Measurements from ENCODE around the gene FAM53A. TPM values are rescaled to one million over a fixed set of nuclear protein-coding genes. Genes with fewer than 3 reads are reported as not detected.

Gene FAM53A
- total RNA-seq, 3 donors from 2014 or later = 1.3 to 4.0 (median 1.6) TPM

- DNase-seq = no peak
- ATAC-seq = no peak
- Mint-ChIP-seq H3K36me3 (ENCODE audit: insufficient read depth) (no peaks in the 10 kb centered on the region), H3K4me3 (no peak overlapping the region), H3K27me3 (ENCODE audit: low read depth) (peaks cover 3% of the 10 kb centered on the region), H3K4me1 (ENCODE audit: low read depth) (no peaks in the 10 kb centered on the region), H3K9me3 (no peaks in the 10 kb centered on the region)
These were observed 46.4 kb downstream of the FAM53A start for GRCh38 chr4:1637580-1638271.

DNA sequence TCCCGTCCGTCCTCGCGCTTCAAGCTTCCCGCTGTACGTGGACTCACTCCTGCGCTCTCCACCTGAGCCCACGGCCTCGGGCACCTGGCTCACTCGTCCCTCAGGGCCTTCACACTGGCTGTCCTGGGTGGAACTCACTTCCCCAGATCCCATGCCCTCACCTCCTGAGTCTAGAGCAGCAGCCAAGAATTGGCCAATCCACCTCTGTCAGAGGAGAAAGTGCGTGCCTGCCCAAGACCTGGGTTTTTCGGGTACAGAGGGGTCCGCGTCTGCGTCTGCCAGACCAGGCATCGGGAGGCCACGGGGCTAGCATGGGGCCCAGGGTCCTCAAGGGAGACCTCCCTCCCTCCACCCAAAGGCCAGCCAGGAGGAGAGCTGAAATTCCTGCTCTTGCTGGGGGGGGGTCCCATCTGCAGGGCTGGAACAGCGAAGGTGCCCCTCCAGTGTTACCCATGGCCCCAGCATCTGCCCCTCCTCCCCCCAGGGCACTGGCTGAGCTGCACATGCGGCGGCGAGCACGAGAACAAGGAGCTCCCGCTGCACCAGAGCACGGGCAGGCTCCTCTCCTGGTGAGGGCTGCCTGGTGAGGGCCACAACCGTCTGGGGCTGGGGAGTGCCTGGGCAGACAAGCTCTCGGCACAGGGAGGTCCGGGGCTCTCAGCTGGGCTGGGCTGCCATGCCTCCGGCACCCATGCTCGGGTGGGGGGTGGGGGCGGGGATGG, 47.5 kb downstream of the FAM53A start:
- Mint-ChIP-seq H3K4me3 (no peak overlapping the region), H3K9me3 (no peaks in the 10 kb centered on the region), H3K4me1 (ENCODE audit: low read depth) (no peaks in the 10 kb centered on the region), H3K27me3 (ENCODE audit: low read depth) (peaks cover 3% of the 10 kb centered on the region), H3K36me3 (ENCODE audit: insufficient read depth) (no peaks in the 10 kb centered on the region)
- DNase-seq = no peak
- no peak for ATAC-seq

DNA sequence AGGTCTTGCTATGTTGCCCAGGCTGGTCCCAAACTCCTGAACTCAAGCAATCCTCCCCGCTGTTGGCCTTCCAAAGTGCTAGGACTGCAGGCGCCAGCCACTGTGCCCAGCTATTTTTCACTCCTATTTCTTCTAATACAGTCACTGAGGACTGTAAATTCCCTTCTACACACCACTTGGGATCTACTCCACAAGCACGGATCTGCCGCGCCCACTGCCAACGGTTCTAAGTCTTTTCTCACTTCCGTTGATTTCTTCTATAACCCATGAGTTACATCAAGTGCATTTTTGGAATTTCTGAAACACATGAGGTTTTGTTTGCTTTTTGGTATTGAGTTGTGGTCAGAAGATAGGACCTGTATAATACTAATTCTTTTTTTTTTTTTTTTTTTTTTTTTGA, 48.6 kb downstream of the FAM53A start:
- H3K27me3 Mint-ChIP-seq (ENCODE audit: low read depth) = peaks cover 3% of the 10 kb centered on the region
- no peak for DNase-seq
- no peak for ATAC-seq
- no peak overlapping the region for H3K4me3 Mint-ChIP-seq
- no peaks in the 10 kb centered on the region for H3K9me3 Mint-ChIP-seq
- H3K4me1 Mint-ChIP-seq (ENCODE audit: low read depth) = no peaks in the 10 kb centered on the region
- H3K36me3 Mint-ChIP-seq (ENCODE audit: insufficient read depth) = no peaks in the 10 kb centered on the region

DNA sequence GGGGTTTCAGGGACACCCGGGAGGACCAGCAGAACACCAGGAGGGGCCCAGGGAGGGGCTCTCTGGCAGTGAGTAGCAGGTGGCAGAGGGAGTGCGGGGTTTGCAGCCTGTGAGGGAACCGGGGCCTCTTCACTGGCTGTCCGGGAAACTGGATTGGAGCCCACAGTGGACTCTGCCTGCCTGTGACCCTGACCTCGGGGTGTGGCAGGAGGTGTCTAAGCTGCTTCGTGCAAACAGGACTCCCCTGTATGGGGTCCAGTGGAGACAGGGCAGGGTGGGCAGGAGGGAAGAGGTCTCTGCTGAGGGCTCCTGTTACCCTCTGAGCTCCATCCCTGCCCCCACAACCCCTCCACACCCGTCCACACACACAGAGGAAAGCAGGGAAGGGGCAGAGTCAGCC, 50.1 kb downstream of the FAM53A start:
- no peak for DNase-seq
- H3K27me3 Mint-ChIP-seq (ENCODE audit: low read depth) = peaks cover 3% of the 10 kb centered on the region
- no peak overlapping the region for H3K4me3 Mint-ChIP-seq
- no peak for ATAC-seq
- H3K4me1 Mint-ChIP-seq (ENCODE audit: low read depth) = no peaks in the 10 kb centered on the region
- no peaks in the 10 kb centered on the region for H3K36me3 Mint-ChIP-seq (ENCODE audit: insufficient read depth)
- H3K9me3 Mint-ChIP-seq = no peaks in the 10 kb centered on the region

GRCh38 chr4:1632109-1633104, 51.7 kb downstream of the FAM53A start:
- Mint-ChIP-seq H3K36me3 (ENCODE audit: insufficient read depth) (no peaks in the 10 kb centered on the region), H3K4me3 (no peak overlapping the region), H3K4me1 (ENCODE audit: low read depth) (no peaks in the 10 kb centered on the region), H3K27me3 (ENCODE audit: low read depth) (peaks cover 3% of the 10 kb centered on the region), H3K9me3 (no peaks in the 10 kb centered on the region)
- DNase-seq = no peak
- no peak for ATAC-seq

GRCh38 chr4:1631136-1631535, 53.0 kb downstream of the FAM53A start:
- ATAC-seq (no peak), DNase-seq (no peak)
- Mint-ChIP-seq H3K4me3 (no peak overlapping the region), H3K4me1 (ENCODE audit: low read depth) (no peaks in the 10 kb centered on the region), H3K9me3 (no peaks in the 10 kb centered on the region), H3K27me3 (ENCODE audit: low read depth) (peaks cover 3% of the 10 kb centered on the region), H3K36me3 (ENCODE audit: insufficient read depth) (no peaks in the 10 kb centered on the region)

DNA sequence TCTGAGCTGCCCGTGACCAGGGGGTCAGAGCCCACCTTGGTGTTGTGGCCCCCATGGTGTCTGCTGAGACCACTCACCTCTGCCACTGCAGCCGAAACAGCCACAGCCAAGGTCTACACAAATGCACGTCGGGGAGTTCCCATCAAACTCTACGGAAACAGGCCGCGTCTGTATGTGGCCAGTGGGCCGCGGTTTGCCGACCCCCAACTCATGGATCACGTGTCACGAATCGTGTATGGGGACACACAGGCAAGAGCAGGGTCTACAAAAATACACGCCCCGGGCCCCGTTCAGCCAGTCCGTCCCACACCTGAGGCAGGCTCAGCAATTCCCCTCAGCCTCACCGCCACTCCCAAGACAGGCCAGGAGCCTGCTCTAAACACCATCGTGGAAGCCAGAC, 53.8 kb downstream of the FAM53A start:
- DNase-seq = no peak
- H3K36me3 Mint-ChIP-seq (ENCODE audit: insufficient read depth) = no peaks in the 10 kb centered on the region
- no peaks in the 10 kb centered on the region for H3K4me1 Mint-ChIP-seq (ENCODE audit: low read depth)
- no peak overlapping the region for H3K4me3 Mint-ChIP-seq
- H3K27me3 Mint-ChIP-seq (ENCODE audit: low read depth) = peaks cover 2% of the 10 kb centered on the region
- ATAC-seq = no peak
- no peaks in the 10 kb centered on the region for H3K9me3 Mint-ChIP-seq

GRCh38 chr4:1629699-1630083, 54.4 kb downstream of the FAM53A start:
- H3K4me3 Mint-ChIP-seq = no peak overlapping the region
- no peaks in the 10 kb centered on the region for H3K36me3 Mint-ChIP-seq (ENCODE audit: insufficient read depth)
- H3K4me1 Mint-ChIP-seq (ENCODE audit: low read depth) = no peaks in the 10 kb centered on the region
- no peaks in the 10 kb centered on the region for H3K27me3 Mint-ChIP-seq (ENCODE audit: low read depth)
- H3K9me3 Mint-ChIP-seq = no peaks in the 10 kb centered on the region
- ATAC-seq (no peak), DNase-seq (no peak)

GRCh38 chr4:1628892-1629698, 55.0 kb downstream of the FAM53A start:
- ATAC-seq = peak; percentile 82 to 86
- no peaks in the 10 kb centered on the region for H3K36me3 Mint-ChIP-seq (ENCODE audit: insufficient read depth)
- no peaks in the 10 kb centered on the region for H3K4me1 Mint-ChIP-seq (ENCODE audit: low read depth)
- DNase-seq = peak; percentile 64
- no peaks in the 10 kb centered on the region for H3K27me3 Mint-ChIP-seq (ENCODE audit: low read depth)
- no peak overlapping the region for H3K4me3 Mint-ChIP-seq
- no peaks in the 10 kb centered on the region for H3K9me3 Mint-ChIP-seq

GRCh38 chr4:1627417-1628313, 56.4 kb downstream of the FAM53A start:
- Mint-ChIP-seq H3K9me3 (no peaks in the 10 kb centered on the region), H3K36me3 (ENCODE audit: insufficient read depth) (no peaks in the 10 kb centered on the region), H3K27me3 (ENCODE audit: low read depth) (no peaks in the 10 kb centered on the region), H3K4me3 (no peak overlapping the region), H3K4me1 (ENCODE audit: low read depth) (no peaks in the 10 kb centered on the region)
- no peak for DNase-seq
- ATAC-seq = no peak

GRCh38 chr4:1626941-1627340, 57.2 kb downstream of the FAM53A start:
- H3K4me1 Mint-ChIP-seq (ENCODE audit: low read depth) = no peaks in the 10 kb centered on the region
- H3K4me3 Mint-ChIP-seq = no peak overlapping the region
- ATAC-seq = no peak
- no peaks in the 10 kb centered on the region for H3K9me3 Mint-ChIP-seq
- H3K36me3 Mint-ChIP-seq (ENCODE audit: insufficient read depth) = no peaks in the 10 kb centered on the region
- no peaks in the 10 kb centered on the region for H3K27me3 Mint-ChIP-seq (ENCODE audit: low read depth)
- DNase-seq = no peak

DNA sequence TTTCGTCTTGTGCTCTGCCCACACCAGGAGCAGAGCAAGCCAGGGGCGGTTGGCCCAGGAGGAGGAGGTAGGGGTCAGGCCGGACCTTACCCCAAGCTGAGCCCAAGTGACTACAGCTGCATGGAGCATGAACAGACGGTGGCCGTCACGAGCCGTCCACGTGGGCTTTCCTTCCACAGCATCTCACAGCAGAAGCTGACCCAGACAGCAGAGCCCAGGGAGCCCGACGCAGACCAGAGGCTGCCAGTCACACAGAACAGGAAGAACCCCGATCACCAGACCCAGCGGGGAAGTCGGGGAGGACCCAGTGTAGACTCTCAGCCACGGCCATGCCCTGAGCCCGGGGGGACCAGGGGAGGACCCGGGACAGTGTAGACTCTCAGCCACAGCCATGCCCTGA, 58.0 kb downstream of the FAM53A start:
- ATAC-seq (no peak), DNase-seq (no peak)
- H3K9me3 Mint-ChIP-seq = no peaks in the 10 kb centered on the region
- H3K4me1 Mint-ChIP-seq (ENCODE audit: low read depth) = no peaks in the 10 kb centered on the region
- no peak overlapping the region for H3K4me3 Mint-ChIP-seq
- H3K36me3 Mint-ChIP-seq (ENCODE audit: insufficient read depth) = no peaks in the 10 kb centered on the region
- H3K27me3 Mint-ChIP-seq (ENCODE audit: low read depth) = no peaks in the 10 kb centered on the region

- Mint-ChIP-seq H3K9me3 (no peaks in the 10 kb centered on the region), H3K4me1 (ENCODE audit: low read depth) (no peaks in the 10 kb centered on the region), H3K36me3 (ENCODE audit: insufficient read depth) (no peaks in the 10 kb centered on the region), H3K4me3 (no peak overlapping the region), H3K27me3 (ENCODE audit: low read depth) (no peaks in the 10 kb centered on the region)
- no peak for DNase-seq
- no peak for ATAC-seq
These were observed 58.4 kb downstream of the FAM53A start for GRCh38 chr4:1625600-1626138.
